SK-N-SH treated with all-trans-retinoic acid at 6 μM for 48 hours (cell line): ENCODE data around the gene STARD9.
"Not testable (repeated sequence)": the region's sequence is repeated elsewhere in the genome, so short reads cannot be mapped to it uniquely, and the experiment has no call there.

ENCODE experiments used
- ATAC-seq: fragments of 200-7000 bp; cut with Tn5 transposase; 3 replicates; pipeline ENCODE4 v1.9.1; 2020; ENCODE audit warnings: mild to moderate bottlenecking, moderate library complexity
- ARNTL ChIP-seq: fragments of 450-650 bp; formaldehyde crosslinking; IDR thresholded peaks from 2 replicates; pipeline ENCODE4 v1.5.0; 2020; ENCODE audit warnings: low read depth, mild to moderate bottlenecking, moderate library complexity, borderline replicate concordance
- BACH2 ChIP-seq: fragments of 250-450 bp; sonication (Bioruptor Pico); IDR thresholded peaks from 2 replicates; pipeline ENCODE4 v1.9.0; 2021; ENCODE audit warnings: mild to moderate bottlenecking, borderline replicate concordance
- CSDC2 ChIP-seq: fragments of 250-450 bp; sonication (Bioruptor Pico); IDR thresholded peaks from 2 replicates; pipeline ENCODE4 v1.5.0; 2020; ENCODE audit warnings: mild to moderate bottlenecking, moderate library complexity
- ESRRG ChIP-seq: fragments of 250-450 bp; sonication (Bioruptor Pico); IDR thresholded peaks from 2 replicates; pipeline ENCODE4 v1.6.1; 2021; ENCODE audit warnings: mild to moderate bottlenecking
- GLIS3 ChIP-seq: fragments of 250-450 bp; sonication (Bioruptor Pico); IDR thresholded peaks from 2 replicates; pipeline ENCODE4 v1.5.0; 2020; ENCODE audit warnings: mild to moderate bottlenecking, moderate library complexity
- OSR1 ChIP-seq: fragments of 250-450 bp; sonication (Bioruptor Pico); IDR thresholded peaks from 2 replicates; pipeline ENCODE4 v1.8.0; 2022; ENCODE audit warnings: moderate library complexity, mild to moderate bottlenecking, inconsistent platforms
- PATZ1 ChIP-seq: fragments of 250-450 bp; sonication (Bioruptor Pico); IDR thresholded peaks from 2 replicates; pipeline ENCODE4 v1.8.0; 2020; ENCODE audit warnings: mild to moderate bottlenecking, moderate library complexity, borderline replicate concordance
- POU6F1 ChIP-seq: fragments of 250-450 bp; sonication (Bioruptor Pico); IDR thresholded peaks from 2 replicates; pipeline ENCODE4 v1.8.0; 2021; ENCODE audit warnings: low read depth, mild to moderate bottlenecking, moderate library complexity, borderline replicate concordance
- PPARA ChIP-seq: fragments of 250-450 bp; sonication (Bioruptor Pico); IDR thresholded peaks from 2 replicates; pipeline ENCODE4 v1.5.0; 2020; ENCODE audit warnings: mild to moderate bottlenecking, borderline replicate concordance
- RARB ChIP-seq: fragments of 250-450 bp; sonication (Bioruptor Pico); IDR thresholded peaks from 2 replicates; pipeline ENCODE4 v1.8.0; 2021; ENCODE audit warnings: mild to moderate bottlenecking, moderate library complexity
- SNAI2 ChIP-seq: fragments of 250-450 bp; sonication (Bioruptor Pico); IDR thresholded peaks from 2 replicates; pipeline ENCODE4 v1.5.0; 2020; ENCODE audit warnings: mild to moderate bottlenecking, moderate library complexity
- TCF4 ChIP-seq: fragments of 250-450 bp; sonication (Bioruptor Pico); IDR thresholded peaks from 2 replicates; pipeline ENCODE4 v1.8.0; 2021; ENCODE audit warnings: mild to moderate bottlenecking, moderate library complexity, borderline replicate concordance
- TOX ChIP-seq: fragments of 250-450 bp; sonication (Bioruptor Pico); IDR thresholded peaks from 2 replicates; pipeline ENCODE4 v1.8.0; 2021; ENCODE audit warnings: mild to moderate bottlenecking, moderate library complexity, borderline replicate concordance
- ZC3H10 ChIP-seq: fragments of 250-450 bp; sonication (Bioruptor Pico); IDR thresholded peaks from 2 replicates; pipeline ENCODE4 v1.5.1; 2021; ENCODE audit warnings: mild to moderate bottlenecking, moderate library complexity
- ZFP3 ChIP-seq: fragments of 250-450 bp; sonication (Bioruptor Pico); IDR thresholded peaks from 2 replicates; pipeline ENCODE4 v1.5.0; 2020; ENCODE audit warnings: mild to moderate bottlenecking, moderate library complexity
- ZFP30 ChIP-seq: fragments of 450-650 bp; formaldehyde crosslinking; IDR thresholded peaks from 2 replicates; pipeline ENCODE4 v1.5.0; 2022; ENCODE audit warnings: mild to moderate bottlenecking, moderate library complexity
- ZNF565 ChIP-seq: fragments of 450-650 bp; formaldehyde crosslinking; conservative IDR thresholded peaks from 2 replicates; pipeline ENCODE4 v1.5.0; 2020; ENCODE audit warnings: low read depth, mild to moderate bottlenecking, moderate library complexity
- TF ChIP-seq, protein P1 (sequence below): fragments of 250-450 bp; sonication (Bioruptor Pico); IDR thresholded peaks from 2 replicates; pipeline ENCODE4 v1.5.1; 2021; ENCODE audit warnings: mild to moderate bottlenecking, moderate library complexity
- TF ChIP-seq, protein P2 (sequence below): fragments of 250-450 bp; sonication (Bioruptor Pico); IDR thresholded peaks from 2 replicates; pipeline ENCODE4 v1.5.1; 2020; ENCODE audit warnings: low read depth, mild to moderate bottlenecking, moderate library complexity

Gene STARD9

GRCh38 chr15:42675021-42675420, 99.6 kb downstream of the STARD9 start:
- TF ChIP-seq, protein P1, sequence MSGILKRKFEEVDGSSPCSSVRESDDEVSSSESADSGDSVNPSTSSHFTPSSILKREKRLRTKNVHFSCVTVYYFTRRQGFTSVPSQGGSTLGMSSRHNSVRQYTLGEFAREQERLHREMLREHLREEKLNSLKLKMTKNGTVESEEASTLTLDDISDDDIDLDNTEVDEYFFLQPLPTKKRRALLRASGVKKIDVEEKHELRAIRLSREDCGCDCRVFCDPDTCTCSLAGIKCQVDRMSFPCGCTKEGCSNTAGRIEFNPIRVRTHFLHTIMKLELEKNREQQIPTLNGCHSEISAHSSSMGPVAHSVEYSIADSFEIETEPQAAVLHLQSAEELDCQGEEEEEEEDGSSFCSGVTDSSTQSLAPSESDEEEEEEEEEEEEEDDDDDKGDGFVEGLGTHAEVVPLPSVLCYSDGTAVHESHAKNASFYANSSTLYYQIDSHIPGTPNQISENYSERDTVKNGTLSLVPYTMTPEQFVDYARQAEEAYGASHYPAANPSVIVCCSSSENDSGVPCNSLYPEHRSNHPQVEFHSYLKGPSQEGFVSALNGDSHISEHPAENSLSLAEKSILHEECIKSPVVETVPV (CRISPR knock-in tag) = no peak
- no peak for TF ChIP-seq OSR1 (CRISPR knock-in tag)
- no peak for TF ChIP-seq ZFP3 (CRISPR knock-in tag)
- TF ChIP-seq CSDC2 (CRISPR knock-in tag) = no peak
- no peak for TF ChIP-seq ZFP30
- no peak for TF ChIP-seq TOX (CRISPR knock-in tag)
- no peak for TF ChIP-seq POU6F1 (CRISPR knock-in tag)
- no peak for TF ChIP-seq ARNTL (CRISPR knock-in tag)
- no peak for TF ChIP-seq PPARA (CRISPR knock-in tag)
- TF ChIP-seq BACH2 (CRISPR knock-in tag) = no peak
- no peak for TF ChIP-seq ZC3H10 (CRISPR knock-in tag)
- TF ChIP-seq, protein P2, sequence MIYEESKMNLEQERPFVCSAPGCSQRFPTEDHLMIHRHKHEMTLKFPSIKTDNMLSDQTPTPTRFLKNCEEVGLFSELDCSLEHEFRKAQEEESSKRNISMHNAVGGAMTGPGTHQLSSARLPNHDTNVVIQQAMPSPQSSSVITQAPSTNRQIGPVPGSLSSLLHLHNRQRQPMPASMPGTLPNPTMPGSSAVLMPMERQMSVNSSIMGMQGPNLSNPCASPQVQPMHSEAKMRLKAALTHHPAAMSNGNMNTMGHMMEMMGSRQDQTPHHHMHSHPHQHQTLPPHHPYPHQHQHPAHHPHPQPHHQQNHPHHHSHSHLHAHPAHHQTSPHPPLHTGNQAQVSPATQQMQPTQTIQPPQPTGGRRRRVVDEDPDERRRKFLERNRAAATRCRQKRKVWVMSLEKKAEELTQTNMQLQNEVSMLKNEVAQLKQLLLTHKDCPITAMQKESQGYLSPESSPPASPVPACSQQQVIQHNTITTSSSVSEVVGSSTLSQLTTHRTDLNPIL (CRISPR knock-in tag) = no peak
- no peak for ATAC-seq

DNA sequence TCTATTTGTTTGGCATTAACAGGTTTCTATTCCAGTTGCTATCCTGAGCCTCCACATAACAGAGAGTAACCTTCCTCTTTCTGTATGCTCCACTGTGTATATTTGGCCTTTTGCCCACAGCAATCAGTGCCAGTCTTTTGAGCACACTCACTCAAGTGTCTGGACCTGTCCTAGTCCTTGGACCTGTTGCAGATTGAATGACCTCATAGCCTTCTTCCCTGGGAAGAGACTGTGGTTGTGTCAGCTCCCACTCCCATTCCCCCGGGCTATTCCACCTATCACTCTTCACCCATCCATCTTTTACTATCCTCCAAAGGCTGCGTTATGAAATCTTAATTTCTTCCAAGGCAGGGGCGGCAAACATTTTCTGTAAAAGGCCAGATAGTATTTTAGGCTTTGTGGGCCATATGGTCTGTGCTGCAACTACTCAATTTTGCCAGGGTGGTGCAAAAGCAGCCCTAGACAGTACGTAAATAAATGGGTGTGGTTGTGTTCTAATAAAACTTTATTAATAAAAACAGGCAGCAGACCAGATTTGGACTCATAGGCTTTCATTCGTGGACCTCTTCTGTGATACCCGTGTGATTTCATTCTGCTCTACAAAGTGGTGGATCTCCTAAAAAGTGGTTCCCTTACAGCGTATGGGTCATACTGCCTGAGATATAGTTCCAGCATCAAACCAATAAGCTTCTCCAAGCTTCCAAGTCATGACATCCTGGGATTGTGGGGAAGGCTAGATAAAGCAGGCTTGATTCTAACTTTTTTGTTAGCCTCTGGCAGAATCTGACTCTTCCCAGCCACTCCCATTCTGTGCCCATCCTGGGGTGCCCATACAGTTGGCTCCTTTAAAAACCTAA, 104.1 kb downstream of the STARD9 start:
- ATAC-seq = no peak

GRCh38 chr15:42680142-42680482, 104.7 kb downstream of the STARD9 start:
- ATAC-seq = not testable (repeated sequence)

More for the DNA sequence above, 104.1 kb downstream of the STARD9 start:
- TF ChIP-seq ARNTL (CRISPR knock-in tag) (no peak), ZFP30 (no peak)

DNA sequence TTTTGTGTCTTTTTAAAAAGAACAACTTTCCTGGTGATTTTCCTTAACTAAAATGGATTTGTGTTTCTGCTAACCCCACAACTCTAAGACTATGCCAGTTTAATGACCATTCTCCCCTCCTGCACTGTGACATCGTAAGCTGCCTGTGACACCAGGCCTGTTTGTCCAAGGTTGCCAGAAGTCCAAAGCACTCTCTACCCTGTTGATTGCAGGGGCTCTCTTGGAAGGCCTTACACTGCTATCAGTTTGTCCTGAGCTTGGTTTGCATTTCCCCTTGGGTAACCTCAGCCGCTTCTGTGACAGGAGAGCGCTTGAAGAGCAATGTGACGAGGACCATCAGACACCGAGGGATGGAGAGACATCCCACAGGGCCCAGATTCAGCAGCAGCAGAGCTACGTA, 105.7 kb downstream of the STARD9 start:
- TF ChIP-seq ZC3H10 (CRISPR knock-in tag) (no peak), TCF4 (CRISPR knock-in tag) (no peak), PATZ1 (CRISPR knock-in tag) (no peak), OSR1 (CRISPR knock-in tag) (no peak), ZNF565 (CRISPR knock-in tag) (no peak), ARNTL (CRISPR knock-in tag) (no peak), BACH2 (CRISPR knock-in tag) (no peak), TOX (CRISPR knock-in tag) (no peak), PPARA (CRISPR knock-in tag) (no peak), CSDC2 (CRISPR knock-in tag) (no peak), ZFP3 (CRISPR knock-in tag) (no peak)
- TF ChIP-seq, protein P2 (CRISPR knock-in tag) = no peak
- no peak for ATAC-seq

DNA sequence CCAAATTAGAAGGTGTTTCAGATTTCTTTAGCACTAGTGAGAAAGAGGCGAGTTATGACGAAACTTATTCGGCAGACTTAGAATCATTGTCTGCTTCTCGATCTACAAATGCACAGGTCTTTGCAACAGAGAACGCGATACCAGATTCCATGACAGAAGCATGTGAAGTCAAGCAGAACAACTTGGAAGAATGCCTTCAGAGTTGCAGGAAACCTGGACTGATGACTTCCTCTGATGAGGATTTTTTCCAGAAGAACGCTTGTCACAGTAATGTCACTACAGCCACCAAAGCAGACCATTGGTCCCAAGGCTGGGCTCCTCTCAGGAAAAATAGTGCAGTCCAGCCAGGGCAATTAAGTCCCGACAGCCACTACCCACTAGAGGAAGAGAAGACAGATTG, 110.9 kb downstream of the STARD9 start:
- no peak for ATAC-seq
- TF ChIP-seq BACH2 (CRISPR knock-in tag) (no peak), ZNF565 (CRISPR knock-in tag) (no peak), PPARA (CRISPR knock-in tag) (no peak), POU6F1 (CRISPR knock-in tag) (no peak), GLIS3 (CRISPR knock-in tag) (no peak), ZFP3 (CRISPR knock-in tag) (no peak), ARNTL (CRISPR knock-in tag) (no peak), RARB (CRISPR knock-in tag) (no peak), ESRRG (CRISPR knock-in tag) (no peak), SNAI2 (no peak)
